GM19467 (cell line): ENCODE measurements around the gene KIF26A.

Source experiments
- ATAC-seq: cut with Tn5 transposase; IDR thresholded peaks from one replicate; pipeline ENCODE4 v1.9.1; 2021; ENCODE audit warnings: mild to moderate bottlenecking, moderate library complexity; ENCODE audit not compliant: unreplicated experiment

Gene KIF26A

DNA sequence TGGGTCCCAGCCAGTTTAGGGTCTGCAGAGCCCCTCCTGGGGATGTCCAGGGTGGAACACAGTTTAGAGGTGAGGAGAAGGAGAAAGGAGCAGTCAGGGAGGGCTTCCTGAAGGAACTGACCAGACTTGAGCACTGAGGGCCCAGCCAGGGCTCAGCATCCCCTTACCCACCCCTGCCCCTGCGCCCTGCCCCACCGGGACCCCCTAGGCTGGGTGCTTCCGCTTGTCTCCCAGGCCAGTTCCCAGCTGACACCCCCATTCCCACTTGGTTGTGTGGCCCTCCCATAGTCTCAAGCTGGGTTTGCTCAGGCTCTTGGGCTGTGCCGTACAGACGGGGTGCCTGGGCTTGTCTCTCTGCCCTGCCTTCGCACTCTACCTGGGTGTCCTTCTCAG, 26.3 kb upstream of the KIF26A start:
- no peak for ATAC-seq

GRCh38 chr14:104112609-104113571, 25.5 kb upstream of the KIF26A start:
- ATAC-seq, result no peak

DNA sequence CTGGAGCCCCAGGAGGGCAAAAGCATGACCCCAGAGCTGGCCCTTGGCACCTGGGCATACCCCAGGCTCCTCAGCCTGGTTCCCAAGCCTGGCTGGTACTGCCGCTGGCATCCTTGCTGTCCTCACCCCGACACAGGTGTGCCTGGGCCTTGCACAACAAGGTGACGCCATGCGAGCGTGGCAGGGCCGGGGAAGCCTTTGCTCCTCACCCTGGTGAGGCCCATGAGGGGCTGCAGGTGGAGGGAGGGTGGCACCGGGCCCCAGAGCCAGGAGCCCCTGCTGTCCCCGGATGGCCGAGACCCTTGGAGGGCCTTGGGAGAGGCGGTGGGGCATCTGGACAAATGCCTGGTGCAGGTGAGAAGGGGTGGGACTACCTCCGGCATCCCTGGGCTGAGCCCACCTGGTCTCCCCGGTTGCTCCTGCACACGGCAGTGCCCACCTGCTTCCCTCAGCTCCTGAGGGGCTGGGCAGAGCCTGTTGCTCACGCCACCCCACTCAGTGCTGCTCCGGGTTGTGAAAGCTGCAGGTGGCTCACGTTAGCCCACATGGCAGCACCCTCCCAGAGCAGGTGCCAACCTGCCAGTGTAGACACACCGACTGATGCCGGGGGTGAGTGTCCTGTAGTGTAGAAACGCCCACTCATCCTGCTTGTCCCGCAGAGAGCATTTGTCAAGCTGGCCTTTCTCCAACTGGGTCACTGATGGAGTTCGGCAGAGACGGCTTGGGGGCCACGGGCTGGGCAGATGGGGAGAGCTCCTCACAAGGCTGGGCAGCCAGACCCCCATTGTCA, 24.6 kb upstream of the KIF26A start:
- ATAC-seq, result no peak

GRCh38 chr14:104114421-104115130, 23.8 kb upstream of the KIF26A start:
- ATAC-seq, result no peak

DNA sequence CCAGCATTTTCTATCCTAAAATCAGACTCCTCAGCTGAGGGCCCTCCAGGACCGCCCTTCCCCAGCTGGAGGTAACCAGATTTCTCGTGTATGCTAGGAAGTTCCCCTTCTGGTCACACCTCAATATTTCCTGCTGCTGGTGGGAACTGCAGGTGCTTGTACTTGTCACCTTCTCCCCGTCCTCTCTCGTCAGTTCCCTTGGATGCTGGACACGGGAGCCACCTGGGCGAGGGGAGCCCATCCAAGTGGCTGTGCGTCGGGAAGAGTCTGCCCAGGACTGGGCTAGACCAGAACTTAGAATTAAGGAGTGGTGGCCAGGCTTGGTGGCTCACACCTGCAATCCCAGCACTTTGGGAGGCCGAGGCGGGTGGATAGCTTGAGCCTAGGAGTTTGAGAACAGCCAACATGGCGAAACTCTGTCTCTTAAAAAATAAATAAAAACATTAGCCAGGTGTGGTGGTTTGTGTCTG, 23.2 kb upstream of the KIF26A start:
- no peak for ATAC-seq

GRCh38 chr14:104115691-104116287, 22.6 kb upstream of the KIF26A start:
- ATAC-seq, result no peak

DNA sequence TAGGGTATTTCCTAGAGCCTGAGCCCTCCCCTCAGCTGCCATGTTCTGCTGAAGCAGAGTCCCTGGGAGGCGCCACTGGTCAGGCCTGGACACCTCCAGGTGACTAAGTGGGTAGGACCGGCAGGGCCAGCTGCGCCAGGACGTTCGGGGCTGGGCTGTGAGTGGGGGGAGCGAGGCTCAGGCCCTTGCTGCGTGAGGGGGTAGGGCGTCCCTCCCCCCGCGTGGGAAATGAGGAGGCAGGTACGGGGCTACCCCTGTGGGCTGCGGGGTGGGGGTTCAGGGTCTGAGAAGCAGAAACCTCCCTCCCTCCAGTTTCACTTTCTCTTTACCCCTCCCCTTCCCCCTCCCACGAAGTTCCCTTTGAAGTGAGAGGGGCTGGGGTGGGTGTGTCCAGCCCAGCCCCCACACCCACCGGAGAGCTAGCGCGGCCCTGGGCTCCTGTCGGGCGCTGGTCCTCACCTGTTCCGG, 22.1 kb upstream of the KIF26A start:
- ATAC-seq, result no peak

GRCh38 chr14:104116756-104117340, 21.5 kb upstream of the KIF26A start:
- no peak for ATAC-seq

GRCh38 chr14:104117341-104118005, 20.9 kb upstream of the KIF26A start:
- ATAC-seq, result no peak

DNA sequence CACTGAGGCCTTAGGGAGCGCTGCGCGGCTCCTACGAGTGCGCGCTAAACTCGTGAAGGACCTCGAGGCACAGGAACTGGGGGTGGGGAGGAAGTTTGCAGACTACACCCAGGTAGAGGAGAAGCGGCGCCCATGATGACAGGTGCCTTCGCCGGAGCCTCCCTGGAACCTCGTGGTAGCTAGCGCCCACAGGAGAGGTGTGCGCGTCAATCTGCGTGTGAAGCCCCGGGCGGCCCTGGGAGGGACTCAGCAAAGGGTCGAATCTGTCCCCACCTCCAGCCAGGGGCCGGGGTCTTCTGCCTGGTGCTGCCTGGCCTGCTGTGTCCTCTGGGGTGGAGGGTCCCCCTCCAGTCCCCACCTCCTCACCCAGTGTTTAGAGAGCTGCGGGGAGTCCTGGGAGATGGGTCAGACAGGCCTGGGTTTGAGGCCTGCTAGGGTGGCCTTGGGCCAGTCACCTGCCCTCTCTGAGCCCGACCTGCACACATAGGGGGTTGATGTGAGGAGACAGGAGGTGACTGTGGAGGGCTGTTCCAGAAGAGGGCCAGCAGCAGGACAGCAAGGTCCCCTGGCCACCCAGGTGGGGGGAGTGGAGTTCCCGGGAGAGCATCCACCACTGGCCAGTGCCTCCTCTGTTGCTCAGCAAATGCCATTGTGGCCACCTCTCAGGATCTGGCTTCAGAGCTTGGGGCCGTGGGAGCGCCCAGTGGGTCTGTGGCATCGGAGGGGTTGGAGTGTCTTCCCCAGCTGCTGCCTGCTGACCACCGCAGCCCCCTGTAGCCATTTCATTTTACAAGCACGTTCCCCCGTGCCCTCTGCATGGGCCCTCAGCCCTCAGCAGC, 20.2 kb upstream of the KIF26A start:
- ATAC-seq, result no peak

GRCh38 chr14:104119119-104119487, 19.3 kb upstream of the KIF26A start:
- no peak for ATAC-seq

DNA sequence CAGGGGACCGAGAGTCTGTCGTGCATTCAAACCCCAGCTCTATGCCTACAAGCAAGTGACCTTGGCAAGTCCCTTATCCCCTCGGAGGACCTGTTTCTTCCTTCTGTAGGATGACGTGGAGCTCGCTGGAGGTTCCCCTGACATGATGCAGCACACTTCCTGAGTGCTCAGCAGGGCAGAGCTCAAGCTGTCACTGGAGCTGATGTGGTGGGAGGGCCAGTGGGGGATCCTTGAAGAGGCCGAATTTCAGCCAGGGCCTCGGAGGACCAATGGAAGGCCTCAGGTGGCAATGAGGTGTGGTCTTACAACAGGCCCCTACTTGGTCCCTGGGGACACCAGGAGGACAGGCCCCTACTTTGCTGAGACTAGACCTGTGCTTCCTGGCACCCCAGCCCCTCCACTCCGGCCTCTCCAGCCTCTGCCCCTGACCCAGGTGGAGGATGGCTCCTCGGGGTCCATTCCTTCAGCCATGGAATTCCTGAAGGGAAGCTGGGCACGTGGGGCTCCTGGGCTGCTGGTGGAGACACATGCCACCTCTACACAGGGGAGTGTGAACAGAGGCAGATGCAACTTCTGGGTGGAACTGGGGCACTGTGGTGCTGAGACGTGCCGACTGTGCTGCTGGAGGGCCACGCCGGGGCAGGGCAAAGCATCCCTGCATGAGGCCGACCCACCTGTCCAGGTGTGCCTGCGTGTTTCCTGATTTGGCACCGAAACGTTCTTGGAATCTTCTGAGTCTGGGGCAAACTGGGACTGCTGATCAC, 18.7 kb upstream of the KIF26A start:
- no peak for ATAC-seq

GRCh38 chr14:104120281-104120741, 18.1 kb upstream of the KIF26A start:
- ATAC-seq, result no peak

DNA sequence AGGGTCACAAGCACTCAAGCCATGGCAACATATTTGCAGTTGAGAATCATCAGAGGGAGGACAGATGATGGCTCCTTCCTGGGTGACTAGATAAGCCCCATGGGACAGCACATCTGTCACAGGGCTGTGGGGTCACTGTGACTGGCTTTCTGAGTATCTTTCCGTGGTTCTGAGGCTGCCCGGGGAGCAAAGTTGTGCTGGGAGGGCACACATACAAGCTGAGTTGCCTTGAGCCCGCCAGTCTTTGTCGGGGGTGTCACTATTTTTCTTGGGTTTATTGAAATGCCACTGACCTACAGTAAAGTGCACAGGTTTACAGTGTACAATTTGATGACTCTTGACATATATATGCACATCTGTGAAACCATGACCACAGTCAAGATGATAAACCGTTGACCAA, 17.2 kb upstream of the KIF26A start:
- no peak for ATAC-seq

- no peak for ATAC-seq
These were observed 14.5 kb upstream of the KIF26A start for GRCh38 chr14:104123879-104124278.

- no peak for ATAC-seq
These were observed 13.4 kb upstream of the KIF26A start for GRCh38 chr14:104125011-104125410.

DNA sequence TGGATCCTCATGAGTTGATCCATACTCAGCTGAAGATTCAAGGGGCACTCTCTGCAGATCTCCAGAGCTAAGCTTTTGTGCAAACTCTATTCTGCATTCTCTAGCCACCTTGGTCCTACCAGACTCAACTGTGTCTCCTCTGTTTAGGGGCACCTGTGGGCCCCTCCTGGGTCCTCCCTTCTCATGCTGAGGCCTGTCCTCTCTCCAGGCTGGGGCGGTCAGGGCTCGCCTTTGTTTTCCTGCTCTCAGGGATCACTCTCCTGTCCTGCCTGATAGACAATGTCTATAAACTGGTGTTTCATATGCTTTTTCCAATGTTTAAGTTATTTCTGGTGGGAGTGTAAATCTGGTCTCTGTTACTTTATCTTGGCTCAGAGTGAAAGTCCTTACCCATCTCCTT, 11.6 kb upstream of the KIF26A start:
- ATAC-seq, result no peak

GRCh38 chr14:104128981-104129380, 9.4 kb upstream of the KIF26A start:
- no peak for ATAC-seq
